ENCODE measurements around the gene KRTAP12-2. TPM values are rescaled to one million over a fixed set of nuclear protein-coding genes. Genes with fewer than 3 reads are reported as not detected.

KRTAP12-2 gene
- total RNA-seq, 1 donor from 2014 or later: not detected

DNA sequence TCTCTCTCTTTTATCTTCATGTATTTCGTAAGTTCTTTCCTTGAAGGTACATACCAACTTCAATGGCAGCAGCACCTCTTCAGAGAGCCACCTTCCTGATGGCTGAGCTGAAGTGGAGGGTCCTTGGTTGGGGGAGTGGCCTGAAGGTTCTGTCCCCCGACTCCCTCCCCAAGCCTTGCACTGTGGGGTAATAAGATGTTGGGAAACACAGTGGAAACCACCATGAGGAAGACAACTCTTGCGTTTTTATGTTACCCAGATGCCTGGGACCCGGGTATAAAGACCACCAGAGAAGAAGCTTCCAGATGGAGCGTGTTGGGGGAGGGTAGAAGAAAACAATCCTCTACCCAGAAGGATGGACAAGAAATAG, 8.2 kb downstream of the KRTAP12-2 start:
- DNase-seq: no peak
- Mint-ChIP-seq H3K36me3 (ENCODE audit: low read depth) (no peaks in the 10 kb centered on the region), H3K9me3 (peaks cover 24% of the 10 kb centered on the region), H3K27me3 (peaks cover 30% of the 10 kb centered on the region), H3K4me3 (no peak overlapping the region), H3K27ac (no peak overlapping the region), H3K4me1 (peaks cover 2% of the 10 kb centered on the region)
- POLR2A ChIA-PET: no interaction called here
- intact Hi-C loops (cut with micrococcal nuclease): no loop called here
- TF ChIP-seq, protein P1, sequence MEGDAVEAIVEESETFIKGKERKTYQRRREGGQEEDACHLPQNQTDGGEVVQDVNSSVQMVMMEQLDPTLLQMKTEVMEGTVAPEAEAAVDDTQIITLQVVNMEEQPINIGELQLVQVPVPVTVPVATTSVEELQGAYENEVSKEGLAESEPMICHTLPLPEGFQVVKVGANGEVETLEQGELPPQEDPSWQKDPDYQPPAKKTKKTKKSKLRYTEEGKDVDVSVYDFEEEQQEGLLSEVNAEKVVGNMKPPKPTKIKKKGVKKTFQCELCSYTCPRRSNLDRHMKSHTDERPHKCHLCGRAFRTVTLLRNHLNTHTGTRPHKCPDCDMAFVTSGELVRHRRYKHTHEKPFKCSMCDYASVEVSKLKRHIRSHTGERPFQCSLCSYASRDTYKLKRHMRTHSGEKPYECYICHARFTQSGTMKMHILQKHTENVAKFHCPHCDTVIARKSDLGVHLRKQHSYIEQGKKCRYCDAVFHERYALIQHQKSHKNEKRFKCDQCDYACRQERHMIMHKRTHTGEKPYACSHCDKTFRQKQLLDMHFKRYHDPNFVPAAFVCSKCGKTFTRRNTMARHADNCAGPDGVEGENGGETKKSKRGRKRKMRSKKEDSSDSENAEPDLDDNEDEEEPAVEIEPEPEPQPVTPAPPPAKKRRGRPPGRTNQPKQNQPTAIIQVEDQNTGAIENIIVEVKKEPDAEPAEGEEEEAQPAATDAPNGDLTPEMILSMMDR (IDR thresholded peaks at IDR 0.05): no peak
- CTCF ChIA-PET: no interaction called here
- no peak for ATAC-seq (ENCODE audit: low read depth)

DNA sequence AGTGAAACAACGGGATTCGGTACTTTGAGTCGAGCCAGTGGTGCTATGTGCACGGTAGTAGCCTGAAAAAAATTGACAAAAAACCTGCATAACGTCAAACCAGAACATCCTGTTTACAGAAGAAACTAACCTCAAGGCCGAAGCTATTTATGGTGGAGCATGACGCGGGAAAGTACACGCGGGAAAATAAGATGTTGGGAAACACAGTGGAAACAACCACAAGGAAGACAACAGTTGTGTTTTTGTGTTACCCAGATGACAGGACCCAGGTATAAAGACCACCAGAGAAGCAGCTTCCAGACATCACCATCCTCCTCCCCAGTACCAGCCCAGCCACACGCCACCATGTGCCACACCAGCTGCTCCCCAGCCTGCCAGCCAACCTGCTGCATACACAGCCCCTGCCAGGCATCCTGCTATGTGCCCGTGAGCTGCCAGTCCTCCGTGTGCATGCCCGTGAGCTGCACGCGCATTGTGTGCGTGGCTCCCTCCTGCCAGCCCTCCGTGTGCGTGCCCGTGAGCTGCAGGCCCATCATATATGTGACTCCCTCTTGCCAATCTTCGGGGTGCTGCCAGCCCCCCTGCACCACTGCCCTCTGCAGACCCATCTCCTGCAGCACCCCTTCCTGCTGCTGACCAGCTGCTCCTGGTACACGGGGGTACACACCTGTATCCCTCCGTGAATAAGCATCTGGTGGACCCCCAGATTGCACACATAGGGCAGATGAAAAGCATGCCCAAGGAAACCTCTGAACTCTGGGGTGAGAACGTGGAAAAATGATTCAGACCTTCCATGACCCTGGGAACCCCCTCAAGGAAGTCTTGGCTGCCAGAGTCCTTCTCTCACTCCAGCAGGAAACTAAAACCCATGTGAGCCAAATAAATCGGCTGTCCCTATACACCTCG, 8.8 kb downstream of the KRTAP12-2 start, which contains the start of gene KRTAP12-3:
Gene KRTAP12-3, plus strand, starts transcription at position 298 of the 906 bp plus-strand sequence. Its CDS starts 48 bp downstream, at position 346.
- DNase-seq (no peak), ATAC-seq (ENCODE audit: low read depth) (no peak)
- peaks cover 30% of the 10 kb centered on the region for H3K27me3 Mint-ChIP-seq
- TF ChIP-seq, protein P1 (IDR thresholded peaks at IDR 0.05): no peak
- no peaks in the 10 kb centered on the region for H3K36me3 Mint-ChIP-seq (ENCODE audit: low read depth)
- H3K4me3 Mint-ChIP-seq: no peak within 1 kb of the TSS
- ChIA-PET CTCF (no interaction called here), POLR2A (no interaction called here)
- peaks cover 2% of the 10 kb centered on the region for H3K4me1 Mint-ChIP-seq
- no peak within 1 kb of the TSS for H3K27ac Mint-ChIP-seq
- peaks cover 24% of the 10 kb centered on the region for H3K9me3 Mint-ChIP-seq
- intact Hi-C loops (cut with micrococcal nuclease): no loop called here

DNA sequence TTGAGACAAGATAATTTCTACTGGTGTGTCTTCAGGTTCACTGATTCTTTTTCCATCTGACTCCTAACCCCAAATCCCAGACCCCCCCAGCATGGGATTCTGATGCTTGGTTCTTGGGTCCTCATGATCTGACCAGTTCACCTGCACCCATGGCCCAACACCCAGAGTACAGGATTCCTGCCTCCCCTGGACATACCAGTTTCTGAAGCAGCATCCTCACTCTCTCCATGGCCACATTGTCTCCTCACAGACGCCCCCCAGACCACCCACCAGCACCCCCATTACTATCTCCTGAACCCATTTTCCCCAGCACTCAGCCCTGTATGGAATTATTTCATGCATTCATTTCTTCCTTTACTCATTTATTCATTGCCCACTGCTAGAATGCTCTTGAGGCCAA, 9.9 kb downstream of the KRTAP12-2 start:
- peaks cover 2% of the 10 kb centered on the region for H3K4me1 Mint-ChIP-seq
- TF ChIP-seq, protein P1 (IDR thresholded peaks at IDR 0.05): no peak
- H3K36me3 Mint-ChIP-seq (ENCODE audit: low read depth): no peaks in the 10 kb centered on the region
- peaks cover 26% of the 10 kb centered on the region for H3K27me3 Mint-ChIP-seq
- ChIA-PET CTCF (no interaction called here), POLR2A (no interaction called here)
- no peak overlapping the region for H3K4me3 Mint-ChIP-seq
- no peak overlapping the region for H3K27ac Mint-ChIP-seq
- ATAC-seq (ENCODE audit: low read depth): no peak
- intact Hi-C loops (cut with micrococcal nuclease): no loop called here
- H3K9me3 Mint-ChIP-seq: peaks cover 24% of the 10 kb centered on the region
- no peak for DNase-seq

DNA sequence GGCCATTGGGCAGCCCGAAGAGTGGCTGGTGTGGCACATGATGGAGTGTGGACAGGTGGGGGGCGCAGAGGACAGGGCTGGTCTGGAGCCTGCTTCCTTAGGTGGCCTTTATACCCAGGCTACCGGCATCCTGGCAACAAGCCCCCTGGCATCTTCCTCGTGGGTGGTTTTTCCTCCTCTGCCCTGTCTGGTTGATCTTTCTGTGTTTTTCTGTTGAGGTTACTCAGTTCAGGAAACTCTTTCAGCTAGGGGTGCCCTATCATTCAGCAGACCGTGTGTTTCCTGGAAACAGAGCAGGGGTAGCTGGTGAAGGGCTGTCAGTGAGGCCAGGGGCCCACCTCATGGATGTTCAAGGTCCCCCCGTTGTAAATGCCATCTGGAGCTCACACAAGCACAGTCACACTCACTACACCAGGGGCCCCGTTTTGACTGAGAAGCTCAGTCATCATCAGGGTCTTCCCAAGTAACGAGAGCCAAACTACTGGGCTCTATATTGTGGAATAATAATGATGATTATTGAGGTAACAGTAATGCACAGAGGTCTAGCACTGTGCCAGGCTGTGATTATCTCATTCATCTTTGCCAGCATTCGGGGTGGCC, 12.1 kb downstream of the KRTAP12-2 start, which contains the start of gene KRTAP12-4:
Gene KRTAP12-4, minus strand, starts transcription at position 84 of the 600 bp plus-strand sequence. Its CDS starts 45 bp downstream, at position 39.
- CTCF ChIA-PET: no interaction called here
- POLR2A ChIA-PET: no interaction called here
- peaks cover 22% of the 10 kb centered on the region for H3K27me3 Mint-ChIP-seq
- intact Hi-C loops (cut with micrococcal nuclease): no loop called here
- no peaks in the 10 kb centered on the region for H3K36me3 Mint-ChIP-seq (ENCODE audit: low read depth)
- no peak within 1 kb of the TSS for H3K4me3 Mint-ChIP-seq
- TF ChIP-seq, protein P1 (IDR thresholded peaks at IDR 0.05): no peak
- DNase-seq: no peak
- H3K4me1 Mint-ChIP-seq: peaks cover 2% of the 10 kb centered on the region
- no peak within 1 kb of the TSS for H3K27ac Mint-ChIP-seq
- H3K9me3 Mint-ChIP-seq: peaks cover 19% of the 10 kb centered on the region
- ATAC-seq (ENCODE audit: low read depth): no peak

Data from activated B cell treated with CpG ODN at 0.5 μM for 24 hours (primary cell).